NCI-H345 treated with DMSO at 0.1 percent for 48 hours (cell line): ENCODE results near the gene ARG2.
A peak's percentile ranks its signal among the peaks of the same experiment; 100 is the strongest.
"Not testable (repeated sequence)": the region's sequence is repeated elsewhere in the genome, so short reads cannot be mapped to it uniquely, and the experiment has no call there.

Experiments
- DNase-seq: peaks from one replicate; lab custom pipeline; 2025; ENCODE audit not compliant: unreplicated experiment; lab: John Stamatoyannopoulos, UW

The ARG2 gene

GRCh38 chr14:67584978-67585377, 34.7 kb upstream of the ARG2 start:
- no peak for DNase-seq

- DNase-seq: no peak
Observed at GRCh38 chr14:67586369-67586768, 33.4 kb upstream of the ARG2 start.

- no peak for DNase-seq
Observed at GRCh38 chr14:67589204-67589770, 30.4 kb upstream of the ARG2 start.

GRCh38 chr14:67593650-67594049, 26.1 kb upstream of the ARG2 start:
- not testable (repeated sequence) for DNase-seq

GRCh38 chr14:67595392-67595791, 24.3 kb upstream of the ARG2 start:
- DNase-seq: no peak

GRCh38 chr14:67599698-67600561, 19.8 kb upstream of the ARG2 start, which contains the start of gene PIGH:
TSS of gene PIGH (minus strand) at chr14:67600268. CDS start at chr14:67600203, 65 bp downstream.
- peak; percentile 78 for DNase-seq

GRCh38 chr14:67600562-67600974, 19.2 kb upstream of the ARG2 start:
- DNase-seq: not testable (repeated sequence)

GRCh38 chr14:67602076-67602475, 17.6 kb upstream of the ARG2 start:
- DNase-seq: no peak

GRCh38 chr14:67602995-67603545, 16.6 kb upstream of the ARG2 start:
- no peak for DNase-seq

GRCh38 chr14:67607646-67608045, 12.1 kb upstream of the ARG2 start:
- no peak for DNase-seq

- DNase-seq: no peak
Observed at GRCh38 chr14:67609642-67610310, 9.9 kb upstream of the ARG2 start.

- no peak for DNase-seq
Observed at GRCh38 chr14:67610491-67610890, 9.2 kb upstream of the ARG2 start.

- peak; percentile 22 for DNase-seq
Observed at GRCh38 chr14:67618617-67619063, 1.1 kb upstream of the ARG2 start.

- no peak for DNase-seq
Observed at GRCh38 chr14:67620217-67620785, 581 bp downstream of the ARG2 start.

- no peak for DNase-seq
Observed at GRCh38 chr14:67622675-67623074, 3.0 kb downstream of the ARG2 start.

GRCh38 chr14:67623114-67623513, 3.4 kb downstream of the ARG2 start:
- no peak for DNase-seq

- not testable (repeated sequence) for DNase-seq
Observed at GRCh38 chr14:67626131-67626530, 6.4 kb downstream of the ARG2 start.

GRCh38 chr14:67627519-67627918, 7.8 kb downstream of the ARG2 start:
- DNase-seq: no peak

- no peak for DNase-seq
Observed at GRCh38 chr14:67630186-67630585, 10.5 kb downstream of the ARG2 start.

GRCh38 chr14:67630938-67631337, 11.2 kb downstream of the ARG2 start:
- no peak for DNase-seq
